ENCODE data around the gene ZNF625. TPM values are rescaled to one million over a fixed set of nuclear protein-coding genes. Genes with fewer than 3 reads are reported as not detected.

ZNF625 gene
- total RNA-seq, 2 experiments from 2014 or later: 2.8 to 3.5 TPM

Other genes with a start within 250 kb of the ZNF625 start
- gene ZNF700, start 231.6 kb downstream of the ZNF625 start, total RNA-seq: 10 to 100 TPM; 12.3 to 12.4 TPM
- gene ZNF763, start 191.7 kb downstream of the ZNF625 start, total RNA-seq: under 1 TPM; 0.50 to 0.54 TPM
- under 1 TPM; 0.52 TPM for gene ZNF433, start 121.1 kb downstream of the ZNF625 start, total RNA-seq
- gene ZNF878, start 103.8 kb downstream of the ZNF625 start, total RNA-seq: under 1 TPM; 0.38 to 0.49 TPM
- 1 to 10 TPM; 1.6 TPM for gene ZNF844, start 92.0 kb downstream of the ZNF625 start, total RNA-seq
- gene ZNF20, start 16.4 kb downstream of the ZNF625 start, total RNA-seq: 1 to 10 TPM; 2.1 to 3.1 TPM
- gene ZNF136, start 6.4 kb upstream of the ZNF625 start, total RNA-seq: 10 to 100 TPM in 1 of 2 experiments, 1 to 10 TPM in 1; 8.4 to 11.6 TPM
- 1 to 10 TPM; 5.9 to 6.3 TPM for gene ZNF44, start 138.1 kb upstream of the ZNF625 start, total RNA-seq
- gene ZNF563, start 176.9 kb upstream of the ZNF625 start, total RNA-seq: 1 to 10 TPM; 3.0 to 4.1 TPM
- gene ZNF442, start 208.9 kb upstream of the ZNF625 start, total RNA-seq: 1 to 10 TPM; 1.7 to 2.4 TPM
- 1 to 10 TPM; 3.3 to 3.6 TPM for gene ZNF799, start 244.5 kb upstream of the ZNF625 start, total RNA-seq